HCT116 (cell line): ENCODE results near the gene TMEM53. TPM values are rescaled to one million over a fixed set of nuclear protein-coding genes. Genes with fewer than 3 reads are reported as not detected.

Source experiments
- ATAC-seq: fragments of 200-7000 bp; cut with Tn5 transposase; 2 replicates; pipeline ENCODE4 v1.9.1; 2020; ENCODE audit warnings: mild to moderate bottlenecking, moderate library complexity
- BruUV-seq: library from RNA; stranded (reverse); fragments of 400-500 nt; replicated peaks from 2 replicates; lab custom pipeline; 2021; lab: Mats Ljungman, UMichigan
- CTCF ChIA-PET: fragments of 300-600 bp; sonication (Branson Sonifier 250); formaldehyde crosslinking; loops from one replicate; lab custom pipeline; 2021; ENCODE audit warnings: antibody characterized with exemption; lab: Charles Lee
- POLR2A ChIA-PET: fragments of 300-600, 350-600 bp; sonication (Branson Sonifier 250); formaldehyde crosslinking; loops from one replicate; lab custom pipeline; 2021; ENCODE audit warnings: antibody characterized with exemption; lab: Charles Lee
- RAD21 ChIA-PET, 2 experiments: fragments of 300-600 bp; sonication (Branson Sonifier 250); formaldehyde crosslinking; loops; one replicate each; lab custom pipeline; 2023; ENCODE audit warnings: low total read pairs in 2 of 2; ENCODE audit not compliant: uncharacterized antibody in 2 of 2, unreplicated experiment in 2 of 2, low non-redundant PET in 1 of 2; lab: Charles Lee
- DNase-seq: peaks from one replicate; pipeline ENCODE4 v3.0.0-alpha.2; 2010; ENCODE audit warnings: low read depth, low spot score
- H2AFZ ChIP-seq: fragments of 200-600 bp; shearing (Covaris generic), sonication (generic); 2 replicates; pipeline ENCODE4 v1.6.1; 2017; ENCODE audit warnings: low read depth, mixed run types, mixed read lengths, antibody characterized with exemption, low read length; ENCODE audit not compliant: poor library complexity, severe bottlenecking
- H3K27ac ChIP-seq: 2 replicates; pipeline ENCODE4 v1.5.1; 2012; ENCODE audit warnings: low read depth, low read length
- H3K27me3 ChIP-seq: fragments of 200-600 bp; sonication (generic); 2 replicates; pipeline ENCODE4 v1.6.1; 2016; ENCODE audit warnings: mixed run types, low read length, mixed read lengths; ENCODE audit not compliant: insufficient read depth
- H3K36me3 ChIP-seq, 2 experiments: fragments of 200-500 bp in 1 of 2; fragments of 200-600 bp in 1 of 2; sonication (Bioruptor generic) in 1 of 2; sonication (generic) in 1 of 2; 2 replicates each; pipeline versions ENCODE4 v1.5.1 to v1.6.1; 2014 to 2016; ENCODE audit warnings: low read length in 2 of 2, inconsistent platforms in 1 of 2, mixed read lengths in 1 of 2, mixed run types in 1 of 2; ENCODE audit not compliant: insufficient read depth in 2 of 2, control insufficient read depth in 1 of 2
- H3K4me1 ChIP-seq, 2 experiments: fragments of 200-600 bp in 1 of 2; sonication (generic) in 1 of 2; 2 replicates each; pipeline versions ENCODE4 v1.5.1 to v1.6.1; 2012 to 2017; ENCODE audit warnings: low read length in 2 of 2, inconsistent platforms in 1 of 2, mild to moderate bottlenecking in 1 of 2, mixed read lengths in 1 of 2, mixed run types in 1 of 2, moderate library complexity in 1 of 2; ENCODE audit not compliant: insufficient read depth in 2 of 2, control insufficient read depth in 1 of 2
- H3K4me2 ChIP-seq: fragments of 200-600 bp; sonication (generic); 2 replicates; pipeline ENCODE4 v1.6.1; 2017; ENCODE audit warnings: mixed run types, low read length, mixed read lengths
- H3K4me3 ChIP-seq, 2 experiments: fragments of 200-600 bp in 1 of 2; sonication (generic) in 1 of 2; replicated peaks in 1 of 2; 2 replicates each; pipeline ENCODE4 v1.5.1; 2011 to 2016; ENCODE audit warnings: low read length in 2 of 2, control low read depth in 1 of 2, low read depth in 1 of 2, mild to moderate bottlenecking in 1 of 2, mixed read lengths in 1 of 2, mixed run types in 1 of 2
- H3K79me2 ChIP-seq: fragments of 200-600 bp; sonication (generic); 2 replicates; pipeline ENCODE4 v1.6.1; 2017; ENCODE audit warnings: mild to moderate bottlenecking, mixed run types, low read length, moderate library complexity, mixed read lengths; ENCODE audit not compliant: insufficient read depth
- H3K9ac ChIP-seq: fragments of 200-600 bp; sonication (generic); 2 replicates; pipeline ENCODE4 v1.6.1; 2016; ENCODE audit warnings: low read length, mixed read lengths
- H3K9me2 ChIP-seq: fragments of 200-600 bp; sonication (generic), shearing (Covaris generic); 2 replicates; pipeline ENCODE4 v1.6.1; 2017; ENCODE audit warnings: mixed run types, mild to moderate bottlenecking, moderate library complexity; ENCODE audit not compliant: insufficient read depth
- H3K9me3 ChIP-seq, 2 experiments: fragments of 200-500 bp in 1 of 2; fragments of 200-600 bp in 1 of 2; sonication (Bioruptor generic) in 1 of 2; sonication (generic) in 1 of 2; 2 replicates each; pipeline ENCODE4 v1.6.1; 2014 to 2017; ENCODE audit warnings: low read length in 2 of 2, mixed read lengths in 2 of 2, inconsistent platforms in 1 of 2, low read depth in 1 of 2, mild to moderate bottlenecking in 1 of 2, mixed run types in 1 of 2, moderate library complexity in 1 of 2; ENCODE audit not compliant: control insufficient read depth in 1 of 2, insufficient read depth in 1 of 2
- H4K20me1 ChIP-seq: fragments of 200-600 bp; sonication (generic), shearing (Covaris generic); 2 replicates; pipeline ENCODE4 v1.6.1; 2017; ENCODE audit warnings: mixed run types, mild to moderate bottlenecking, moderate library complexity; ENCODE audit not compliant: insufficient read depth
- CTCF ChIP-seq, 3 experiments: fragments of 200-600 bp in 1 of 3; sonication (generic) in 1 of 3; IDR thresholded peaks in 2 of 3; conservative IDR thresholded peaks in 1 of 3; 2 replicates each; pipeline ENCODE4 v1.5.1; 2012 to 2017; ENCODE audit warnings: low read depth in 2 of 3, low read length in 2 of 3, antibody characterized with exemption in 1 of 3, borderline replicate concordance in 1 of 3, control low read depth in 1 of 3, mild to moderate bottlenecking in 1 of 3, mixed read lengths in 1 of 3, mixed run types in 1 of 3, moderate library complexity in 1 of 3; ENCODE audit not compliant: insufficient read depth in 1 of 3
- JUND ChIP-seq: IDR thresholded peaks from 2 replicates; pipeline ENCODE4 v1.6.1; 2012
- POLR2A ChIP-seq: IDR thresholded peaks from 2 replicates; pipeline ENCODE4 v1.7.0; 2011; ENCODE audit warnings: borderline replicate concordance; ENCODE audit not compliant: insufficient read depth, insufficient read length; ENCODE audit errors: extremely low read depth
- RAD21 ChIP-seq: IDR thresholded peaks from 2 replicates; pipeline ENCODE4 v1.6.1; 2012; ENCODE audit warnings: low read depth, mild to moderate bottlenecking
- REST ChIP-seq: IDR thresholded peaks from 2 replicates; pipeline ENCODE4 v1.6.1; 2012; ENCODE audit warnings: low read depth
- YY1 ChIP-seq: IDR thresholded peaks from 2 replicates; pipeline ENCODE4 v1.6.1; 2011; ENCODE audit warnings: low read length, low read depth, moderate library complexity, mild to moderate bottlenecking; ENCODE audit not compliant: insufficient replicate concordance; ENCODE audit errors: extremely low read depth
- ZBTB33 ChIP-seq: IDR thresholded peaks from 2 replicates; pipeline ENCODE4 v1.6.1; 2011; ENCODE audit warnings: mild to moderate bottlenecking, low read length, moderate library complexity; ENCODE audit not compliant: insufficient replicate concordance; ENCODE audit errors: extremely low read depth
- ZFX ChIP-seq: fragments of 450-650 bp; IDR thresholded peaks from 2 replicates; pipeline ENCODE4 v1.6.1; 2017
- intact Hi-C: fragments of 100-400 bp; cut with micrococcal nuclease; formaldehyde crosslinking; loops from 2 replicates; pipeline ENCODE4 v1.10.0; 2022
- total RNA-seq: library from RNA; stranded (reverse); gene quantifications from one replicate; pipeline ENCODE4 v1.2.1, GENCODE V29; 2021; ENCODE audit not compliant: unreplicated experiment

TMEM53 gene
- total RNA-seq, 1 experiment from 2014 or later: 10.8 TPM

- ChIA-PET POLR2A (interaction anchor here (0.9 to 2.8 kb wide), 4 partner anchors 10 to 102 kb away, joined by 3 to 21 read pairs (median 3); partner anchors contain the start of gene RNU5D-1), RAD21 (interaction anchor here in 1 of 2 experiments (0.7 kb wide), 1 partner anchor 506 kb away, joined by 3 read pairs; no protein-coding TSS in a partner anchor), CTCF (interaction anchor here (0.7 to 0.9 kb wide), 2 partner anchors 8 to 327 kb away, joined by 3 read pairs; no protein-coding TSS in a partner anchor)
- Histone ChIP-seq H3K27me3 (no peaks in the 10 kb centered on the region), H3K27ac (no peak overlapping the region), H2AFZ (no peak overlapping the region), H3K9me2 (no peaks in the 10 kb centered on the region), H4K20me1 (no peaks in the 10 kb centered on the region), H3K79me2 (no peaks in the 10 kb centered on the region), H3K36me3 (no peaks in the 10 kb centered on the region), H3K4me2 (no peak overlapping the region), H3K4me3 (no peak overlapping the region), H3K4me1 (peaks cover 19 to 41% of the 10 kb centered on the region in 2 experiments), H3K9me3 (no peaks in the 10 kb centered on the region), H3K9ac (no peak overlapping the region)
- DNase-seq (no peak), ATAC-seq (no peak)
- no TSS peak for BruUV-seq
- TF ChIP-seq RAD21 (no peak), YY1 (no peak), CTCF (IDR thresholded peaks at IDR 0.05 in 2 of 3, conservative IDR thresholded peaks at IDR 0.05 in 1 of 3; ENCODE audit: borderline replicate concordance in 1 of 3, insufficient read depth in 1 of 3, low read depth in 2 of 3, low read length in 2 of 3) (no peak), ZBTB33 (no peak), REST (no peak), ZFX (no peak), JUND (no peak), POLR2A (no peak)
- intact Hi-C loops: no loop called here
Observed at GRCh38 chr1:44717156-44717555, 42.9 kb upstream of the TMEM53 start.
